BJ (cell line): ENCODE measurements around the gene POGLUT2. TPM values are rescaled to one million over a fixed set of nuclear protein-coding genes. Genes with fewer than 3 reads are reported as not detected.

Experiments
- CTCF ChIA-PET: fragments of 350-600 bp; formaldehyde crosslinking; extraction: SDS; loops from one replicate; lab custom pipeline; 2021; ENCODE audit warnings: antibody characterized with exemption, inconsistent platforms; lab: Yijun Ruan, JAX
- POLR2A ChIA-PET: fragments of 300-600 bp; sonication (Branson Sonifier 250); formaldehyde crosslinking; extraction: SDS; loops from one replicate; lab custom pipeline; 2021; ENCODE audit warnings: antibody characterized with exemption; lab: Charles Lee
- DNase-seq: peaks from one replicate; pipeline ENCODE4 v3.0.0-alpha.2; 2011; ENCODE audit warnings: low read depth
- H3K27me3 ChIP-seq: 2 replicates; pipeline ENCODE4 v1.6.0; 2011; ENCODE audit warnings: low read length; ENCODE audit not compliant: control insufficient read depth, insufficient read depth
- H3K36me3 ChIP-seq: 2 replicates; pipeline ENCODE4 v1.5.1; 2011; ENCODE audit warnings: low read length; ENCODE audit not compliant: control insufficient read depth, insufficient read depth
- H3K4me3 ChIP-seq: 2 replicates; pipeline ENCODE4 v1.5.1; 2011; ENCODE audit warnings: low read depth, mild to moderate bottlenecking, control low read depth, low read length
- CTCF ChIP-seq: IDR thresholded peaks from 2 replicates; pipeline ENCODE4 v1.5.1; 2011; ENCODE audit warnings: low read depth, mild to moderate bottlenecking, control low read depth, inconsistent platforms, low read length, moderate library complexity; ENCODE audit not compliant: insufficient read depth
- polyA plus RNA-seq: library from polyadenylated mRNA; depleted of rRNA; stranded (reverse); fragments of >200 nt; gene quantifications from 2 replicates; pipeline ENCODE4 v1.2.3, GENCODE V29; 2011; rRNA removed

The POGLUT2 gene
- polyA plus RNA-seq, 1 experiment = 11.0 TPM

- POLR2A ChIA-PET = no interaction called here
- no peak for TF ChIP-seq CTCF
- no peak overlapping the region for H3K4me3 ChIP-seq
- H3K27me3 ChIP-seq = no peaks in the 10 kb centered on the region; the same call in none of the 2 replicates
- H3K36me3 ChIP-seq = no peaks in the 10 kb centered on the region
- CTCF ChIA-PET = no interaction called here
- no peak for DNase-seq
Measured at GRCh38 chr13:102742506-102742905, 56.3 kb downstream of the POGLUT2 start.

- Histone ChIP-seq H3K27me3 (no peaks in the 10 kb centered on the region; the same call in none of the 2 replicates), H3K36me3 (no peaks in the 10 kb centered on the region), H3K4me3 (no peak overlapping the region)
- no peak for TF ChIP-seq CTCF
- DNase-seq = no peak
- ChIA-PET CTCF (no interaction called here), POLR2A (no interaction called here)
Measured at GRCh38 chr13:102742101-102742500, 56.7 kb downstream of the POGLUT2 start.

Other genes starting within 250 kb of the POGLUT2 start
- gene TPP2, start 202.0 kb downstream of the POGLUT2 start, polyA plus RNA-seq = 13.9 and 26.3 TPM in 2 replicates
- not detected in 2 replicates for gene METTL21C, start 103.9 kb downstream of the POGLUT2 start, polyA plus RNA-seq
- 5.5 and 10.5 TPM in 2 replicates for gene TEX30, start 25.2 kb downstream of the POGLUT2 start, polyA plus RNA-seq
- 9.5 and 15.4 TPM in 2 replicates for gene BIVM, start 143 bp upstream of the POGLUT2 start, polyA plus RNA-seq
- 21.7 and 35.1 TPM in 2 replicates for gene ERCC5, start 47.1 kb upstream of the POGLUT2 start, polyA plus RNA-seq